Measurements from ENCODE around the gene EDDM3A. TPM values are rescaled to one million over a fixed set of nuclear protein-coding genes. Genes with fewer than 3 reads are reported as not detected.

Gene EDDM3A
- total RNA-seq, 4 donors from 2014 or later = not detected

DNA sequence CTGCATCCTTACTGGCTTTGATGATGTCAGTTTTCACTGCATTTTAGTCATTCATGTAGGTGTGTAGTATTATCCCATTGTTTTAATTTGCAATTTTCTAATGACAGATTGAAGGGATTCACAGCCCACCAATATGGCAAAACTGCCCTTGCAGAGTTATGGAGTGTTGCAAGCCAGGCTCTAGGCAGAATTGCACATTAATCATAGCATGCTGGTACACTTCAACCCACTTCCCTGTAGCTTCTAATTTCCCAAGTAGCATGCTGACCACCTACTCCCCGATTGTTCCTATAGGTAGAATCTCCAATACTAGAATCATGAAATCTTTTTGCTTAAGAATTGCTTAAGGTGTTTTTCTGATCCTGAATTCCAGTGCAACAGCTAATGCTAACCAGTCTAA is 30.2 kb downstream of the EDDM3A start:
- H3K4me3 ChIP-seq (ENCODE audit: low read depth, poor library complexity, severe bottlenecking) = no peak overlapping the region
- intact Hi-C loops (cut with DNase I; ENCODE audit: low total_unique reads) = no loop called here
- TF ChIP-seq, protein P1, sequence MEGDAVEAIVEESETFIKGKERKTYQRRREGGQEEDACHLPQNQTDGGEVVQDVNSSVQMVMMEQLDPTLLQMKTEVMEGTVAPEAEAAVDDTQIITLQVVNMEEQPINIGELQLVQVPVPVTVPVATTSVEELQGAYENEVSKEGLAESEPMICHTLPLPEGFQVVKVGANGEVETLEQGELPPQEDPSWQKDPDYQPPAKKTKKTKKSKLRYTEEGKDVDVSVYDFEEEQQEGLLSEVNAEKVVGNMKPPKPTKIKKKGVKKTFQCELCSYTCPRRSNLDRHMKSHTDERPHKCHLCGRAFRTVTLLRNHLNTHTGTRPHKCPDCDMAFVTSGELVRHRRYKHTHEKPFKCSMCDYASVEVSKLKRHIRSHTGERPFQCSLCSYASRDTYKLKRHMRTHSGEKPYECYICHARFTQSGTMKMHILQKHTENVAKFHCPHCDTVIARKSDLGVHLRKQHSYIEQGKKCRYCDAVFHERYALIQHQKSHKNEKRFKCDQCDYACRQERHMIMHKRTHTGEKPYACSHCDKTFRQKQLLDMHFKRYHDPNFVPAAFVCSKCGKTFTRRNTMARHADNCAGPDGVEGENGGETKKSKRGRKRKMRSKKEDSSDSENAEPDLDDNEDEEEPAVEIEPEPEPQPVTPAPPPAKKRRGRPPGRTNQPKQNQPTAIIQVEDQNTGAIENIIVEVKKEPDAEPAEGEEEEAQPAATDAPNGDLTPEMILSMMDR (IDR thresholded peaks at IDR 0.05) = no peak
- TF ChIP-seq POLR2A (IDR thresholded peaks at IDR 0.05) = no peak
- 69 to 79% methylated on average over 1 of the region's 1 CpG for WGBS, 2 donors
- no peak for DNase-seq (ENCODE audit: low spot score in 2 of 2)

DNA sequence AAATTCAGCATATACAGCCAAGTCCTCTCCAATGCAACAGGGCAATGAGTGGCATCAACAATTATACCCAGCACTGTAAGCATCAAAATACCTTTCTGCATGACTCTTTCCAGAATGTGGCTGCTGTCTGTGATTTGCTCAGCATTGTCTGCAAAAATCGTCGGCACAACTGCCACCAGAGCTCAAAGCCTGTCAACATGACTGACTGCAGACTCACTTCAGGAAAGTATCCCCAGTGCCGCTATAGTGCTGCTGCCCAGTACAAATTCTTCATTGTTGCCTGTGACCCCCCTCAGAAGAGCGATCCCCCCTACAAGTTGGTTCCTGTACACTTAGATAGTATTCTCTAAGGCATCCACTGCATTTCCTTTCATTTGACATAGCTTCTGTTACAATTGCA is 36.1 kb downstream of the EDDM3A start:
- 12 to 23% methylated on average over 4 of the region's 4 CpGs for WGBS, 2 donors
- intact Hi-C loops (cut with DNase I; ENCODE audit: low total_unique reads) = no loop called here
- TF ChIP-seq, protein P1 (IDR thresholded peaks at IDR 0.05) = no peak
- no peak for TF ChIP-seq POLR2A (IDR thresholded peaks at IDR 0.05)
- no peak overlapping the region for H3K4me3 ChIP-seq (ENCODE audit: low read depth, poor library complexity, severe bottlenecking)
- no peak for DNase-seq (ENCODE audit: low spot score in 2 of 2)

DNA sequence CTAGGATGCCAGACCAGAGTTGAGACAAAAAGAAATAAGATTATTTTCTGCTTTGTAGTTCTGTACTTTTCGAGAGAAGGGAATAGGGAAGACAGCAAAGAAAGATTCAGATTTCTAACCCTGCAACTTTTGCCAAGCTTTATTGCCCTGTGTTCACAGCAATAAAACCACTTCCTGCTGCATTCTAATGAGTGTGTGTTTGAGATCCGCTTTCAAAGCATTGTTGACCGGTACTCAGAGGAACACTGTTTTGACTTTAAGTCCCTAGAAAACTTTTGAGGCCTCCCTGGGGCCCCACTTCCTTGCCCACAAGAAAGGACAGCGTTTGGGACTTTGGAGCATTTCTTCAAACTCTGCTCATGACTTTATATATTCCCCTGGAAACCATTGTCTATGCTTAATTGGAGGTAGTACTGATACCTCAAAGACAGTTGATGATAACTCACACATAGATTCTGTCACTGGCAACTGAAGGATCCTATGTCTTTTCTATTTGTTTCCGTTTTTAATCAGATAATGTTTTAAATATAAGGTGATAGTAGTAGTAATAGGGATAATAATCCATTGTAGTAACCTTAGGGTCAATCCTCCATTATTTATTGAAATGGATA is 36.7 kb downstream of the EDDM3A start:
- intact Hi-C loops (cut with DNase I; ENCODE audit: low total_unique reads) = no loop called here
- DNase-seq (ENCODE audit: low spot score in 2 of 2) = no peak

DNA sequence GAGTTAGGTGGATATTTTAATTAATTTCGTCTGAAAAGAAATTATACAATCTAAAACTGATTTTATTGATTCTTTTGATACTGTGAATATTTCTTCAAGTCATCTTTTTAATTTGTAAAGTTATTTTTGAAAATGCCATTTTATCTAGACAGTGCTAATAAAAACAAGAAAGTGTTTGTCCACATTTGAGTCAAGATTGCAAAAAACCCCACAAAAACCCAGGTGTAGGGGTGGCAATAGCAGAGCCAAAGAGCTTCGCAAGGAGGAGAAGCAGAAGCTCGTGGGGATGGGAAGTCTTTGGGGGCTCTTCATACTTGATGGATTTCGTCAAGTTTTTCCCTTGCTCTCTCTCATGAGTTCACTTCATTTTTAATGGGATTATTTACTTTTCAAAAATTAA is 41.3 kb downstream of the EDDM3A start:
- intact Hi-C loops (cut with DNase I; ENCODE audit: low total_unique reads) = no loop called here
- TF ChIP-seq POLR2A (IDR thresholded peaks at IDR 0.05) = no peak
- TF ChIP-seq, protein P1 (IDR thresholded peaks at IDR 0.05) = no peak
- WGBS, 2 donors = 69 to 75% methylated on average over 4 of the region's 4 CpGs
- H3K4me3 ChIP-seq (ENCODE audit: low read depth, poor library complexity, severe bottlenecking) = no peak overlapping the region
- DNase-seq (ENCODE audit: low spot score in 2 of 2) = no peak

More for the DNA sequence above, 36.7 kb downstream of the EDDM3A start:
- 1 to 18% methylated on average over 5 of the region's 5 CpGs for WGBS, 2 donors
- no peak overlapping the region for H3K4me3 ChIP-seq (ENCODE audit: low read depth, poor library complexity, severe bottlenecking)
- no peak for TF ChIP-seq POLR2A (IDR thresholded peaks at IDR 0.05)
- TF ChIP-seq, protein P1 (IDR thresholded peaks at IDR 0.05) = no peak

DNA sequence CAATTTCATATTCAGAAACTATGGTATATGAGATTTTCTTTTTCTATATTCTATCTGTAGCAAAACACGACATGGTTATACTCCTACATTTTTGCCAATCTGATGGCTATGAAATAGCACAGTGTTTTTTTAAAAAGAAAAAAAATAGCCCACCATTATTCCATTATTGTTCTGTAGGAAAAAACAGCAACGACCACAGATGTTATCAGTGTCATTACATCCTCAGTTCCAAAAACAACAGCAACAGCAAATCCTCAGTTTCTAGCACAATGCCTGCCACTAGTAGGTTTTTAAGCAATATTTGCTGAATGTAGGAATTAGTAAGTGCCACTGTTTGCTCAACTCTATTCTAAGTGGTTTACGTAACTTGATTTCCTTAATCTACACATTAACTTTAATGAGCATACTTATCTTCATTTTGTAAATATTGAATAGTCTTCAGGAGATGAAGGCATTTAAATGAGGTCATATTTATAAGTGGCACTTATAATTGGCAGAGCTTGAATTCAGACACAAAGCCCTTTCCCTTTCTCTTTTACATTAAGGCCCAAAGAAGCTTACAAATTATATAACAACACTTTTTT is 43.6 kb downstream of the EDDM3A start:
- no peak for TF ChIP-seq POLR2A (IDR thresholded peaks at IDR 0.05)
- TF ChIP-seq, protein P1 (IDR thresholded peaks at IDR 0.05) = no peak
- DNase-seq (ENCODE audit: low spot score in 2 of 2) = no peak
- intact Hi-C loops (cut with DNase I; ENCODE audit: low total_unique reads) = no loop called here
- no peak overlapping the region for H3K4me3 ChIP-seq (ENCODE audit: low read depth, poor library complexity, severe bottlenecking)
- 55 to 64% methylated on average over 3 of the region's 3 CpGs for WGBS, 2 donors
